Activated T-cell treated with anti-CD3 and anti-CD28 coated beads, Interleukin-2, amount 50 U/mL, for 4 hours (primary cell): Measurements from ENCODE around the gene RPS27. TPM values are rescaled to one million over a fixed set of nuclear protein-coding genes. Genes with fewer than 3 reads are reported as not detected.
"Not testable (repeated sequence)": the region's sequence is repeated elsewhere in the genome, so short reads cannot be mapped to it uniquely, and the experiment has no call there.

Experiments
- ATAC-seq, 2 donors: fragments of 200-7000 bp; cut with Tn5 transposase; one replicate each; pipeline ENCODE4 v1.10.0; 2021
- DNase-seq: peaks from one replicate; pipeline ENCODE4 v3.0.0-alpha.2; 2020
- H3K27me3 Mint-ChIP-seq: one replicate; pipeline ENCODE4 v1.8.0; 2021; ENCODE audit warnings: low read depth, mixed read lengths
- H3K36me3 Mint-ChIP-seq: one replicate; pipeline ENCODE4 v1.8.0; 2022; ENCODE audit warnings: mixed read lengths; ENCODE audit not compliant: insufficient read depth
- H3K4me1 Mint-ChIP-seq: one replicate; pipeline ENCODE4 v1.8.0; 2021; ENCODE audit warnings: low read depth, mixed read lengths
- H3K4me3 Mint-ChIP-seq: one replicate; pipeline ENCODE4 v1.8.0; 2021; ENCODE audit warnings: mild to moderate bottlenecking, moderate library complexity, mixed read lengths
- H3K9me3 Mint-ChIP-seq: one replicate; pipeline ENCODE4 v1.8.0; 2021; ENCODE audit warnings: mixed read lengths
- total RNA-seq, 3 donors: library from RNA; stranded (reverse); gene quantifications; one replicate each; pipeline ENCODE4 v1.2.1, GENCODE V29; 2021

RPS27 gene
- total RNA-seq, 3 donors from 2014 or later = 2,132 to 2,236 (median 2,176) TPM

GRCh38 chr1:153987621-153988020 is 2.9 kb upstream of the RPS27 start:
- Mint-ChIP-seq H3K4me1 (peaks cover 47% of the 10 kb centered on the region), H3K9me3 (no peaks in the 10 kb centered on the region), H3K4me3 (no peak overlapping the region), H3K36me3 (peaks cover 18% of the 10 kb centered on the region), H3K27me3 (peaks cover 7% of the 10 kb centered on the region)
- DNase-seq (no peak), ATAC-seq (no peak)

GRCh38 chr1:153991151-153991630 is 629 bp downstream of the RPS27 start:
- ATAC-seq (no peak), DNase-seq (no peak)
- Mint-ChIP-seq H3K36me3 (peaks cover 33% of the 10 kb centered on the region), H3K27me3 (peaks cover 3% of the 10 kb centered on the region), H3K9me3 (no peaks in the 10 kb centered on the region), H3K4me1 (peaks cover 41% of the 10 kb centered on the region), H3K4me3 (peak overlapping the region; percentile 97)

- DNase-seq (no peak), ATAC-seq (no peak)
- Mint-ChIP-seq H3K36me3 (peaks cover 33% of the 10 kb centered on the region), H3K27me3 (no peaks in the 10 kb centered on the region), H3K4me1 (peaks cover 36% of the 10 kb centered on the region), H3K9me3 (no peaks in the 10 kb centered on the region), H3K4me3 (peak overlapping the region; percentile 97)
These were observed 1.2 kb downstream of the RPS27 start for GRCh38 chr1:153991806-153992205.

- Mint-ChIP-seq H3K27me3 (no peaks in the 10 kb centered on the region), H3K36me3 (peaks cover 33% of the 10 kb centered on the region), H3K4me3 (peak overlapping the region; percentile 25), H3K9me3 (no peaks in the 10 kb centered on the region), H3K4me1 (peaks cover 26% of the 10 kb centered on the region)
- ATAC-seq = no peak
- DNase-seq = no peak
These were observed 4.6 kb downstream of the RPS27 start for GRCh38 chr1:153995202-153995601.

GRCh38 chr1:153995640-153996039 is 5.1 kb downstream of the RPS27 start:
- Mint-ChIP-seq H3K4me1 (peaks cover 23% of the 10 kb centered on the region), H3K27me3 (no peaks in the 10 kb centered on the region), H3K9me3 (no peaks in the 10 kb centered on the region), H3K4me3 (peak overlapping the region; percentile 25), H3K36me3 (peaks cover 32% of the 10 kb centered on the region)
- DNase-seq = no peak
- no peak for ATAC-seq

- not testable (repeated sequence) for DNase-seq, ATAC-seq, H3K4me3 Mint-ChIP-seq, H3K27me3 Mint-ChIP-seq, H3K9me3 Mint-ChIP-seq
- Mint-ChIP-seq H3K36me3 (peaks cover 21% of the 10 kb centered on the region), H3K4me1 (peaks cover 16% of the 10 kb centered on the region)
These were observed 6.3 kb downstream of the RPS27 start for GRCh38 chr1:153996882-153997281.

GRCh38 chr1:154000420-154000819 is 9.9 kb downstream of the RPS27 start:
- no peak overlapping the region for H3K4me3 Mint-ChIP-seq
- H3K36me3 Mint-ChIP-seq = peaks cover 4% of the 10 kb centered on the region
- ATAC-seq (no peak), DNase-seq (no peak)
- peaks cover under 1% of the 10 kb centered on the region for H3K4me1 Mint-ChIP-seq
- H3K9me3 Mint-ChIP-seq = no peaks in the 10 kb centered on the region
- no peaks in the 10 kb centered on the region for H3K27me3 Mint-ChIP-seq

- H3K4me3 Mint-ChIP-seq = no peak overlapping the region
- no peaks in the 10 kb centered on the region for H3K27me3 Mint-ChIP-seq
- no peaks in the 10 kb centered on the region for H3K4me1 Mint-ChIP-seq
- H3K36me3 Mint-ChIP-seq = no peaks in the 10 kb centered on the region
- ATAC-seq (no peak), DNase-seq (no peak)
- no peaks in the 10 kb centered on the region for H3K9me3 Mint-ChIP-seq
These were observed 15.6 kb downstream of the RPS27 start for GRCh38 chr1:154006136-154006535.

GRCh38 chr1:154012129-154012528 is 21.6 kb downstream of the RPS27 start:
- no peak overlapping the region for H3K4me3 Mint-ChIP-seq
- no peaks in the 10 kb centered on the region for H3K4me1 Mint-ChIP-seq
- no peak for ATAC-seq
- no peaks in the 10 kb centered on the region for H3K27me3 Mint-ChIP-seq
- no peak for DNase-seq
- no peaks in the 10 kb centered on the region for H3K9me3 Mint-ChIP-seq
- H3K36me3 Mint-ChIP-seq = no peaks in the 10 kb centered on the region

GRCh38 chr1:154012543-154012942 is 22.0 kb downstream of the RPS27 start:
- not testable (repeated sequence) for H3K4me3 Mint-ChIP-seq, H3K9me3 Mint-ChIP-seq, H3K4me1 Mint-ChIP-seq, H3K36me3 Mint-ChIP-seq, H3K27me3 Mint-ChIP-seq, DNase-seq, ATAC-seq

- no peak for ATAC-seq
These were observed 23.8 kb downstream of the RPS27 start for GRCh38 chr1:154014154-154014907.

GRCh38 chr1:154019269-154019668 is 28.7 kb downstream of the RPS27 start:
- Mint-ChIP-seq H3K4me1 (no peaks in the 10 kb centered on the region), H3K9me3 (no peaks in the 10 kb centered on the region), H3K36me3 (no peaks in the 10 kb centered on the region), H3K4me3 (no peak overlapping the region), H3K27me3 (no peaks in the 10 kb centered on the region)
- ATAC-seq = no peak
- no peak for DNase-seq

More at GRCh38 chr1:154014154-154014907, 23.8 kb downstream of the RPS27 start:
- Mint-ChIP-seq H3K27me3 (no peaks in the 10 kb centered on the region), H3K4me1 (no peaks in the 10 kb centered on the region), H3K9me3 (no peaks in the 10 kb centered on the region), H3K4me3 (no peak overlapping the region), H3K36me3 (no peaks in the 10 kb centered on the region)
- no peak for DNase-seq

- ATAC-seq = no peak
- Mint-ChIP-seq H3K4me1 (no peaks in the 10 kb centered on the region), H3K36me3 (no peaks in the 10 kb centered on the region)
These were observed 29.4 kb downstream of the RPS27 start for GRCh38 chr1:154019940-154020339.

GRCh38 chr1:154033697-154034096 is 43.1 kb downstream of the RPS27 start:
- H3K9me3 Mint-ChIP-seq, H3K4me3 Mint-ChIP-seq, DNase-seq, ATAC-seq, H3K36me3 Mint-ChIP-seq, H3K27me3 Mint-ChIP-seq, H3K4me1 Mint-ChIP-seq: not testable (repeated sequence)

More at GRCh38 chr1:154019940-154020339, 29.4 kb downstream of the RPS27 start:
- H3K27me3 Mint-ChIP-seq = no peaks in the 10 kb centered on the region
- H3K4me3 Mint-ChIP-seq = no peak overlapping the region
- H3K9me3 Mint-ChIP-seq = no peaks in the 10 kb centered on the region
- DNase-seq = no peak
